CD4-positive, alpha-beta T cell (primary cell): ENCODE results near the gene FUBP1. TPM values are rescaled to one million over a fixed set of nuclear protein-coding genes. Genes with fewer than 3 reads are reported as not detected.

Source experiments
- ATAC-seq: fragments of 200-7000 bp; cut with Tn5 transposase; one replicate; pipeline ENCODE4 v1.10.0; 2022; ENCODE audit warnings: mild to moderate bottlenecking; ENCODE audit not compliant: poor library complexity
- CTCF ChIA-PET: fragments of 350-600 bp; sonication (Branson Sonifier 250); formaldehyde crosslinking; loops from one replicate; lab custom pipeline; 2021; ENCODE audit warnings: antibody characterized with exemption, inconsistent platforms; lab: Charles Lee
- POLR2A ChIA-PET: fragments of 350-600 bp; sonication (Branson Sonifier 250); formaldehyde crosslinking; loops from one replicate; lab custom pipeline; 2021; ENCODE audit warnings: antibody characterized with exemption, inconsistent platforms; lab: Charles Lee
- DNase-seq, 14 experiments: peaks; one replicate each; pipeline ENCODE4 v3.0.0-alpha.2; 2013 to 2020; ENCODE audit warnings: mixed read lengths in 2 of 14
- H3K27ac ChIP-seq, 2 donors: one replicate each; pipeline versions ENCODE4 v1.5.1 to v1.7.0; 2013; ENCODE audit warnings: low read length in 2 of 2, low read depth in 1 of 2, mild to moderate bottlenecking in 1 of 2
- H3K27me3 ChIP-seq, 2 experiments: 1 replicate in 1 of 2; 2 replicates in 1 of 2; pipeline versions ENCODE4 v1.6.1 to v1.7.0; 2013; ENCODE audit warnings: low read length in 2 of 2, control low read depth in 1 of 2, mild to moderate bottlenecking in 1 of 2, moderate library complexity in 1 of 2; ENCODE audit not compliant: insufficient read depth in 2 of 2, control insufficient read depth in 1 of 2
- H3K36me3 ChIP-seq: one replicate; pipeline ENCODE4 v1.6.1; 2013; ENCODE audit warnings: low read length, control low read depth; ENCODE audit not compliant: insufficient read depth
- H3K4me1 ChIP-seq: one replicate; pipeline ENCODE4 v1.6.1; 2013; ENCODE audit warnings: low read length, control low read depth; ENCODE audit not compliant: insufficient read depth
- H3K4me3 ChIP-seq: one replicate; pipeline ENCODE4 v1.5.1; 2013; ENCODE audit warnings: mild to moderate bottlenecking, low read length, moderate library complexity
- H3K9me3 ChIP-seq, 2 experiments: 1 replicate in 1 of 2; 2 replicates in 1 of 2; pipeline versions ENCODE4 v1.6.1 to v1.7.0; 2013; ENCODE audit warnings: low read length in 2 of 2, mild to moderate bottlenecking in 2 of 2, control low read depth in 1 of 2, moderate library complexity in 1 of 2; ENCODE audit not compliant: control insufficient read depth in 1 of 2, insufficient read depth in 1 of 2
- H3K27ac Mint-ChIP-seq: one replicate; pipeline ENCODE4 v1.8.0; 2020; ENCODE audit warnings: mixed read lengths
- H3K27me3 Mint-ChIP-seq: one replicate; pipeline ENCODE4 v1.8.0; 2021; ENCODE audit warnings: mixed read lengths
- H3K36me3 Mint-ChIP-seq: one replicate; pipeline ENCODE4 v1.8.0; 2021; ENCODE audit warnings: low read depth, mixed read lengths
- H3K4me1 Mint-ChIP-seq: one replicate; pipeline ENCODE4 v1.8.0; 2021; ENCODE audit warnings: low read depth, mixed read lengths
- H3K4me3 Mint-ChIP-seq: one replicate; pipeline ENCODE4 v1.8.0; 2020; ENCODE audit warnings: mild to moderate bottlenecking, mixed read lengths
- H3K9me3 Mint-ChIP-seq: one replicate; pipeline ENCODE4 v1.8.0; 2020; ENCODE audit warnings: mixed read lengths
- CTCF ChIP-seq: fragments of 200-600 bp; IDR thresholded peaks from one replicate; pipeline ENCODE4 v1.8.0; 2022; ENCODE audit warnings: antibody characterized with exemption, mild to moderate bottlenecking
- intact Hi-C, 2 experiments: fragments of 100-400 bp; cut with DNase I in 1 of 2; cut with micrococcal nuclease in 1 of 2; formaldehyde crosslinking; loops; one replicate each; pipeline versions ENCODE4 v1.15.1 to v1.9.0; 2023 to 2025; cut with DNase I, micrococcal nuclease
- total RNA-seq, 174 experiments: library from RNA in 2 of 174; stranded (reverse) in 2 of 174; gene quantifications; one replicate each; pipeline ENCODE4 v1.2.3 and lab custom pipeline; 2021 to 2026

The FUBP1 gene
- total RNA-seq, 2 experiments from 2014 or later, result 196 to 202 TPM

- POLR2A ChIA-PET, result no interaction called here
- H3K9me3 ChIP-seq, result no peaks in the 10 kb centered on the region
- H3K36me3 ChIP-seq, result no peaks in the 10 kb centered on the region
- no peaks in the 10 kb centered on the region for H3K4me1 ChIP-seq
- no peak for ATAC-seq
- Mint-ChIP-seq H3K27me3 (no peaks in the 10 kb centered on the region), H3K27ac (no peak overlapping the region), H3K4me1 (no peaks in the 10 kb centered on the region), H3K9me3 (no peaks in the 10 kb centered on the region), H3K36me3 (no peaks in the 10 kb centered on the region), H3K4me3 (no peak overlapping the region)
- H3K4me3 ChIP-seq, result no peak overlapping the region
- DNase-seq, result no peak
- no peak for TF ChIP-seq CTCF
- CTCF ChIA-PET, result no interaction called here
- no peaks in the 10 kb centered on the region for H3K27me3 ChIP-seq
- intact Hi-C loops, result no loop called here
- no peak overlapping the region for H3K27ac ChIP-seq
Observed at GRCh38 chr1:77910116-77910515, 68.8 kb downstream of the FUBP1 start.

GRCh38 chr1:77906624-77907023 lies 72.2 kb downstream of the FUBP1 start:
- no peak overlapping the region for H3K27ac ChIP-seq
- Mint-ChIP-seq H3K4me1 (no peaks in the 10 kb centered on the region), H3K9me3 (no peaks in the 10 kb centered on the region), H3K36me3 (no peaks in the 10 kb centered on the region), H3K27ac (no peak overlapping the region), H3K4me3 (no peak overlapping the region), H3K27me3 (no peaks in the 10 kb centered on the region)
- no peak overlapping the region for H3K4me3 ChIP-seq
- no peaks in the 10 kb centered on the region for H3K36me3 ChIP-seq
- DNase-seq (no peak), ATAC-seq (no peak)
- no peaks in the 10 kb centered on the region for H3K9me3 ChIP-seq
- no peaks in the 10 kb centered on the region for H3K27me3 ChIP-seq
- ChIA-PET CTCF (no interaction called here), POLR2A (no interaction called here)
- intact Hi-C loops, result no loop called here
- H3K4me1 ChIP-seq, result no peaks in the 10 kb centered on the region
- no peak for TF ChIP-seq CTCF

- CTCF ChIA-PET, result no interaction called here
- H3K9me3 Mint-ChIP-seq, result no peaks in the 10 kb centered on the region
Observed at GRCh38 chr1:77906019-77906545, 72.8 kb downstream of the FUBP1 start.

More at GRCh38 chr1:77906019-77906545, 72.8 kb downstream of the FUBP1 start:
- H3K9me3 ChIP-seq, result no peaks in the 10 kb centered on the region
- no peaks in the 10 kb centered on the region for H3K4me1 ChIP-seq
- POLR2A ChIA-PET, result no interaction called here
- H3K27me3 ChIP-seq, result no peaks in the 10 kb centered on the region
- H3K36me3 Mint-ChIP-seq, result no peaks in the 10 kb centered on the region
- no peak for TF ChIP-seq CTCF
- no peak for DNase-seq
- H3K27ac ChIP-seq, result no peak overlapping the region
- no peak for ATAC-seq
- no peak overlapping the region for H3K4me3 ChIP-seq
- no peak overlapping the region for H3K27ac Mint-ChIP-seq
- intact Hi-C loops, result no loop called here
- no peak overlapping the region for H3K4me3 Mint-ChIP-seq
- H3K36me3 ChIP-seq, result no peaks in the 10 kb centered on the region
- H3K4me1 Mint-ChIP-seq, result no peaks in the 10 kb centered on the region
- no peaks in the 10 kb centered on the region for H3K27me3 Mint-ChIP-seq
